Measurements from ENCODE around the gene CEACAM8.
"Not testable (repeated sequence)": the region's sequence is repeated elsewhere in the genome, so short reads cannot be mapped to it uniquely, and the experiment has no call there.

The CEACAM8 gene

DNA sequence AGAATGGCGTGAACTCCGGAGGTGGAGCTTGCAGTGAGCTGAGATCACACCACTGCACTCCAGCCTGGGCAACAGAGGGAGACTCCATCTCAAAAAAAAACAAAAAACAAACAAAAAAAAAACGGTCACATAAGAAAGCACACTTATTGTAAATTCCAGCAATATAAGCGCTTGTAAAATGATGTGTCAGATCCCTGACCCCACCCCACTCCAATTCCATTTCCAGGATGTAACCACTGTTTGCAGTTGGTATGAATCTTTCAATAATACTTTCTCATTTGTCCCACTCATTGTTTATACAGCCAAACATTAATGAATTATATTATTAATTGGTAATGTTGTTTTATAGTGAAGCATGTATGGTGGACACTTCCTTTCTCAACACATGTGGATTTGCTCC is 50.6 kb downstream of the CEACAM8 start:
- DNase-seq (ENCODE audit: low read depth in 2 of 2), result no peak

GRCh38 chr19:42542791-42543190 is 51.9 kb downstream of the CEACAM8 start:
- DNase-seq (ENCODE audit: low read depth in 2 of 2), result no peak

DNA sequence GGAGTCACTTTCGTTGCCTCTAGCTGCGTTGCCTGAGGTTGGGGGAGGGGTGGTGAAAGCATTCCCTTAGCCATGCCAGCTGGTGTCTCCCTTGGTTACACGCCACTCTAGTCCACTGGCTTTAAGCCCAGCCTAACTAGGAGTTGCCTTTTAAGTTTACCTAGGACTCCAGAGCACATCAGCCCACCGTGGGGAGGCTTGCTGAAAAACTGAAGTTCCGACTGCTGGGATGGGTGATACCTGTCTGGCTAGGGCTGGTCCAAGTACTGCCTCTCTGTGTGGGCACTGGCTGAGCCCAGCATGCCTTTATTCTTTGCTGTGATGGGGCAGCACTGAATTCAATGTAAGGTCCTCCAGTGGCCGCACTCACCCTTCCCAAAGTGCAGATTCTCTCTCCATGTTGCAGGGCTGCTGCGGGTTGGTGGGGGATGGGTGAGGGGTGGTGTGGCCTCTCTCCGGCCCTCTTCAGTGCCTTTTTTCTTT is 54.6 kb downstream of the CEACAM8 start:
- DNase-seq (ENCODE audit: low read depth in 2 of 2), result no peak

- no peak for DNase-seq (ENCODE audit: low read depth in 2 of 2)
Observed at GRCh38 chr19:42538841-42539709, 55.6 kb downstream of the CEACAM8 start.

- DNase-seq (ENCODE audit: low read depth in 2 of 2), result not testable (repeated sequence)
Observed at GRCh38 chr19:42535276-42535675, 59.4 kb downstream of the CEACAM8 start.

DNA sequence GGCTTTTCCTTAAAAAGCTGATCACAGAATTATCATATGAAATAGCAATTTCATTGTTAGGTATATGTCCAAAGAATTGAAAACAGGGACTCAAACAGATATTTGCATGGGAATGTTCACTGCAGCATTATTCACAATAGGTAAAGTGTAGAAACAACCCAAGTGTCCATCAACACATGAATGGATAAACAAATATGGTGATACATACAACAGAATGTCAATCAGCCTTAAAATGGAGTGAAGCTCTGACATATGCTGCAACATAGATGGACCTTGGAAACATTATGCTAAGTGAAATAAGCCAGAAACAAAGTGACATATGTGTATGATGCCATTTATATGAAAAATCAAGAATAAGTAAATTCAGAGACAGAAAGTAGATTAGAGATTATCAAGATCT is 60.3 kb downstream of the CEACAM8 start:
- DNase-seq (ENCODE audit: low read depth in 2 of 2), result no peak

DNA sequence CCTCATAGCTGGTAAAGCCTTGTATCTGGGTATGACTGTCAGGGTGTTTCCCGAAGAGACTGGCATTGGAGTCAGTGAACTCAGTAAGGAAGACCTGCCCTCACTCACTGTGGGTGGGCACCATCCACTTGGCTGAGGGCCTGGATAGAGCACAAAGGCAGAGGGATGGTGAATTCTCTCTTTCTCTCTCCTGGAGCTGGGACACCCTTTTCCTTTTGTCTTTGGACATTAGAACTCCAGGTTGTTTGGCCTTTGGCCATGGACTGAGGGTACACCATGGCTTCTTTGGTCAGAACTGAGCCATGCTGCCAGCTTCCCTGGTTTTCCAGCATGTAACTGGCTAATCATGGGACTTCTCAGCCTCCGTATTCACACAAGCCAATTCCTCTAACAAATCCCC is 61.8 kb downstream of the CEACAM8 start:
- no peak for DNase-seq (ENCODE audit: low read depth in 2 of 2)

DNA sequence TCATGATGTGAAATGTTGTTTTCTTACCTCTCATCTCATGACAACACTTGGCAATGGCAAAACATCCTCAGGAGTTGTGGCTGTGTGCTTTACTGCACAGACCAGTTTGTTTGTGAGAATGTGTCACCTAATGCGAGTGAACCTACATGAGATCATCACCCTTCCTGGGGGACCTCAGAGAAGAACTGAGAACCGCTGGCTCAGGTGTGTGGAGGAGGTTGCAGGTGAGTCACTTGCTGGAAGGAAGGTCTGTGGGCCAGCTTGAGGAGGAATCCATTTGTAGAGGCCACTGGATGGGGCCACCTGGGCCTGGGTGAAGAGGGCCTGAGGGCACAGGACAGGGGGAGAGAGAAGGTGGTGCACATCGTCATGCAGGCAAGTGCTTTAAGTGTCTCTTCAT is 63.4 kb downstream of the CEACAM8 start:
- DNase-seq (ENCODE audit: low read depth in 2 of 2), result no peak

Data from fibroblast of skin of left quadriceps (primary cell).